Stimulated activated CD8-positive, alpha-beta memory T cell treated with anti-CD3 and anti-CD28 coated beads, Interleukin-12 subunit alpha, Interleukin-12 subunit beta, amount 100 ng/mL, for 24 hours (primary cell): Measurements from ENCODE around the gene C4A.
"Not testable (repeated sequence)": the region's sequence is repeated elsewhere in the genome, so short reads cannot be mapped to it uniquely, and the experiment has no call there.

Experiments used
- DNase-seq: peaks from one replicate; pipeline ENCODE4 v3.0.0-alpha.2; 2020; ENCODE audit errors: extremely low read depth

The C4A gene

GRCh38 chr6:31981744-31982143 lies at the start of gene C4A:
C4A (plus strand) TSS chr6:31982057; CDS start chr6:31982108, 51 bp downstream.
- not testable (repeated sequence) for DNase-seq

GRCh38 chr6:31932137-31932536 lies 49.7 kb upstream of the C4A start:
- not testable (repeated sequence) for DNase-seq

GRCh38 chr6:31933537-31933936 lies 48.3 kb upstream of the C4A start:
- no peak for DNase-seq

- no peak for DNase-seq
Observed at GRCh38 chr6:31935021-31935420, 46.8 kb upstream of the C4A start.

- DNase-seq = no peak
Observed at GRCh38 chr6:31935823-31936222, 46.0 kb upstream of the C4A start.

GRCh38 chr6:31940256-31940664 lies 41.6 kb upstream of the C4A start:
- no peak for DNase-seq

GRCh38 chr6:31943742-31944141 lies 38.1 kb upstream of the C4A start:
- DNase-seq = no peak

GRCh38 chr6:31945154-31945506 lies 36.7 kb upstream of the C4A start:
- DNase-seq = no peak

GRCh38 chr6:31945507-31946369 lies 36.1 kb upstream of the C4A start, which contains the start of gene CFB:
CFB (plus strand) TSS chr6:31946095; CDS start chr6:31946222, 127 bp downstream.
- DNase-seq = no peak

GRCh38 chr6:31946370-31946885 lies 35.4 kb upstream of the C4A start:
- no peak for DNase-seq

- no peak for DNase-seq
Observed at GRCh38 chr6:31947070-31947675, 34.7 kb upstream of the C4A start.

- DNase-seq = no peak
Observed at GRCh38 chr6:31947864-31948263, 34.0 kb upstream of the C4A start.

GRCh38 chr6:31948306-31948705 lies 33.6 kb upstream of the C4A start:
- no peak for DNase-seq

- no peak for DNase-seq
Observed at GRCh38 chr6:31948753-31949413, 33.0 kb upstream of the C4A start.

- no peak for DNase-seq
Observed at GRCh38 chr6:31949926-31950548, 31.8 kb upstream of the C4A start.

GRCh38 chr6:31952140-31952805 lies 29.6 kb upstream of the C4A start:
- DNase-seq = no peak

GRCh38 chr6:31952890-31953289 lies 29.0 kb upstream of the C4A start:
- DNase-seq = no peak

GRCh38 chr6:31954511-31954910 lies 27.3 kb upstream of the C4A start:
- DNase-seq = no peak

GRCh38 chr6:31956796-31957195 lies 25.1 kb upstream of the C4A start:
- no peak for DNase-seq

GRCh38 chr6:31958412-31958740 lies 23.5 kb upstream of the C4A start:
- DNase-seq = no peak
